ENCODE measurements around the gene SORCS3.
A peak's percentile ranks its signal among the peaks of the same experiment; 100 is the strongest.

Gene SORCS3

DNA sequence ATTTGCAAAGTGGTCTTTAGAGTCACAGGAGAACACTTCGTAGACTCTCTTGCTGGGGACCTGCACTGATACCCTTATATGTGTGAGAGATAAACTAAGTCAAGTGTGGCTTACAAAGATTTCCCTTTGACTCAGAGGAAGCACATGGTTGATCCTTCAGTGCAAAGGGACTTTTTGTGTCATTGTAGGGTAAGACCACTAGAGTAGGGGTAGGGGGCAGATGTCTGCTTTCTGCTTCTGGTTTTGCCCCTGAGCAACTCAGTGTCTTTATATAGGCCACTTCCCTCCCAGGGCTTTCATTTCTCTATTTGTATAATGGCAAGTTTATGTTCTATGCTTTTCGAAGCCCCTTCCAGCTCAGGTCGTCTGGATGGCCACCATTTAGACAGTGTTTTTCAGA is 281.7 kb downstream of the SORCS3 start:
- DNase-seq (ENCODE audit: low spot score) = no peak

DNA sequence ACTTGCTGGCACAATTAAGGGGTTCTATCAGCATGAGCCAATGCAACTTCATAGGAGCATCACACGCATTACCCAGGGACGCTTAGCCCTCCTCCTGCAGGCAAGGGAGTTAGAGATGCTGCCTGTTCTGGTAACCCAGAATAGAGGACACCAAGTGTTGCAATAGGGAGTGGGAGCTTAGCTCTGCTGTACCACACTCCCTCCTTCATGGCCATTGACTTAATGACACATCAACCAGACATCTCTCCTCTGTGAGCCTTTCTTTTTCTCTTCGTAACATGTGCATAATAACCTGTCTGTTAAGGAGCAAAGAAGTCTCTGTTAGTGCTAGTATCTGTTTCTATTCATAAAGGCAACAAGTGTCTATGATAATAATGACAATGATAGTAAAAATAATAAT is 282.4 kb downstream of the SORCS3 start:
- DNase-seq (ENCODE audit: low spot score) = no peak

DNA sequence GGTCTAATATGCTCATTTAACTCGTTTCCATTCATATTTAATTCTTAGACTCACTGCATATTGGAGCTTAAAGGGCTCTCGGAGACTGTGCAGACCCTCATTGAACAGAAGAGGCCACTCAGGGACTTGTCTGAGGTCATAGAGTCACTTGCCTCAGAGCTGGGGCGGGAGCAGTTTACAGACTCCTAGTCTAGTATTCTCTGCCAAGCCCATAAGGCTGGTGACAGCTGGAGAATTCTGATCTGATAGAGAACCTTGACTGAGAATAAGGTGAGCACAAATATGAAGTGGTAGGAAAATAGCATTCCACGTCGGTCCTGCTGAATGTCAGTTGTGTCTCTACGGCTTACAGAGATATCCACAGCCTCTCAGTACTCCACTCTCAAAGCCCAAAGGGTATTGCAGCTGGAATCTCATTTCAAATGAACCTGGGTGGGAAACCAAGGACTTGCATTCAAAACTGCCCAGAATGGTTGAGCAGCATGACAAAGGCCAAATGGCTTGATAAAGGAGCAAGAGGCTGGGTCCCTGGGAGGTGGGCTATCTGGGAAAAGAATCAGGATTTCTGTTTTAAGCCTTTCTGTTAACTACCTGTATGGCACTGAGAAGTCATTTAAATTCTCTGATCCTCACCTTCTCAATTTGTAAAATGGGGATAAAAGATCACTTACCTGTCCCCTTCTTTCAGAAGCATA is 283.2 kb downstream of the SORCS3 start:
- DNase-seq (ENCODE audit: low spot score) = no peak

DNA sequence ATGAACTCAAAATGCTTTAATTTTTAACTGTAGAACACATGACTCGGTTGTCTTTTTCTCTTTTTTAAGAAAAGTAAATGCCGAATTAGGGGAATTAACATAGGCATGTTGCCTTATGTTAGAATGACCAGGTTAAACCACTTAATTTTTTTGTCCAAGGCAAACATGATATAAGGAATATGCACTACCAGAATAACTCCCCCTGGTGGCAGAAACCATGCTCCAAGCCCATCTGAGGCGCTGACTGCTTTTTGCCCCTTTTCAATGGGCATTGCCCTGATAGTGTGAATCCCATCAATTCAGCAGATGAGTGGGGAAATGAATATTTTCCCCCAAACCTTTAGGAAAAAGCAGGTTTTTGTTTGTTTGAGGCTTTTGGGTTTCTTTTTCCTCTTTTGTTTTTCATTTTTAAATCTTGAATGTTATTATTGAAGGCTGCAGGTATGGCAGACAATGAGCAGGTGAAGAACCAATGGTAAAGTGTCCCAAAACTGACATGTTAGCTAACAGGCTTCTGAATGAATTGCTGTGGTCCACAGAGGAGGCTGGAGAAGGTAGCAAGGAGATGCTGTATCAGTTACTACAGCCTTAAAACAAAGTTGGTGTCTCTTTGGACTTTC is 284.3 kb downstream of the SORCS3 start:
- DNase-seq (ENCODE audit: low spot score) = peak; percentile 24

DNA sequence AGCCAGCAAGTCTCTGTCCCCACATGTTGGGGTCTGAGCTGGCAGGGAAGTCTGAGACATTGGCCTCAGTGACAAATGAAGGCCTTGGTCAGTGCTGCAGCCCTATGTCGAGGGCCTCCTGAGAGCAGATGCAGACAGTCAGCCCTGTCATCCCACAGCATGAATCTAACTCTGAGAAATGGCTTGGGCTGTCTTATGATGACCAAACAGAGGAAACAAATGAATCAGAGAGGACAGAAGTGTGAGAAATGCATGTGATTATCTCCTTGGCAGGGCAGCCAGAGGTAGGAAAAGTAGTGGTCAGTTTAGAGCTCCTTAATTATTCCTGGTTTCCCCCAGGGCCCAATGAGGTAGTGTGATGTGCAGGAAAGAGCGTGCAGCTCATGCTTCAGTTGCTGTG is 287.6 kb downstream of the SORCS3 start:
- no peak for DNase-seq (ENCODE audit: low spot score)

DNA sequence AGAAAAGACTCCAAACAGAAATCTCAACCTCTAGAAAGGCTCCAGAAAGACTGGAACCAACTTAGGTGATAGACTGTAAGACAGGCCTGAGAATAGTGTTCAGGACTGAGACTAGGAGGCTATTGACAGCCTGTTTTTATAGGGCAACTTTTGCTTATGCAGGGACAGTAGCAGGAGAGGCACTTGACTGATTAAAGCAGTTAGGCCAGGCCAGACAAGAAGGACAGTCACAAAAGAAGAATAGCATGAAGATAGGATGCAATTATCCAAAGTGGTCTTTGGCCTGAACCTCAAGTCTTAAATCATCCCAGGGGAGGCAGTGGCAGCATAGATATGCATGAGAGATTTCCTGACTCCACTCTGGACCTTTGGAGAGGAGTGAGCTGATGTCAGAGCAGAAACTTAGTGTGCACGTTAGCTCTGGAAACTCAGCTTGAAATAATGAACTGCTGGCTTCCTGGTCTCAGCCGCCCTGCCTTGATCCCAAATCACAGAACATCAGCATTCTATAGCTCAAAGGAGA is 290.6 kb downstream of the SORCS3 start:
- no peak for DNase-seq (ENCODE audit: low spot score)

DNA sequence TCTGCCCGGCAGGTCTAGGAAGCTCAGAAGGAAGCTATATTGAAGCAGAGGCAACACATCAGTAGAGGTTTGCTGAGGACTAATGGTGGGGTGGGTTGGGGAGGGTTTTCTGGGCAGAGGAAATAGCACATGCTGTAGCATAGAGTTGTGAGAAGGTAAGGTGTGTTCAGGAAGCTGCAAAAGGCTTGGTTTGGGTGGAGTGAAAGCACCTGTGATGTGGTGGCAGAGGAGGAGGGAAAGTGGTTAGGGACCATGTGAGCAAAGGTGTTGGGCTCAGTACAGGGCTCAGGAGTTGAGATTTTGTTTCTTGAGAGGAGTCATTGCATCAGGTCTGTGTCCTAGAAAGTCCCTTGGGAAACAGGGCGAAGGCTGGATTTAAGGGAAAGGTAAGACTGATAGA is 294.6 kb downstream of the SORCS3 start:
- DNase-seq (ENCODE audit: low spot score) = no peak

DNA sequence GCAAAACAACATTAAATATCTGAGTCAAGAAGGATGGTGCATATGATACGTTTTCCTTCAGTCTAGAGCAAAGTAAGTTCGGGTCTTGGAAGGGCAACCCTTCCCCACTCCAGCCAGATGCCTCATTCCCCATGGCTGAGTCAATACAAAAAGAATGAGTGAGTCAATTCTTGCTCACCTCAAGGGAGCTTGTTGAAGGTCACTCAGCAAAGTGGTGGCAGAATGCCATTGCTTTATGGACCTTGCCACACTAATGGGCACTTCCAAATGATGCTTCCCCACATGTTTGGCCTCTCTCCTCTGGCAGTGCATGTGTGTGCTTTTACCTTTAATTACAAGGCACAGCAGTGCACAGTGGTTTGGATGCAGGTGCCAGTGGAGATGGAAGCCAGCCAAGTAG is 296.5 kb downstream of the SORCS3 start:
- no peak for DNase-seq (ENCODE audit: low spot score)

DNA sequence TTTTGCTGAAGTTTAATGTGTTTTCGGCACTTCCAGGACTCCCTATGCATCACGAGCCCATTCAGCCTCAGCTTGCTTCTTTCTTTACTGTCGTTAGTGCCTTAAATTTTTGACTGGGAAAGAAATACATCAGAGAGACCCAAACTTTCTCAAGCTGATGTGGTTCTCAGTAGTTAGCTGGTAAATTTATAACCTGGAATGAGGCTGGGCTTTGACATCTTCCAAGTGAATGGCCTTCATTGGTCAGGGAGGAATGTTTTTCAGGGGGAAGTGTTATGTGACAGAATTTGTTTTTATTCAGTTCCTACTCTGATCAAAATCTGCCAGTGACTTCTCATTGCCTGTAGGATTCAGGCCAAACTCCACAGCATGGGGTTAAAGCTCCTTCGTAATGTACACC is 296.9 kb downstream of the SORCS3 start:
- DNase-seq (ENCODE audit: low spot score) = no peak

DNA sequence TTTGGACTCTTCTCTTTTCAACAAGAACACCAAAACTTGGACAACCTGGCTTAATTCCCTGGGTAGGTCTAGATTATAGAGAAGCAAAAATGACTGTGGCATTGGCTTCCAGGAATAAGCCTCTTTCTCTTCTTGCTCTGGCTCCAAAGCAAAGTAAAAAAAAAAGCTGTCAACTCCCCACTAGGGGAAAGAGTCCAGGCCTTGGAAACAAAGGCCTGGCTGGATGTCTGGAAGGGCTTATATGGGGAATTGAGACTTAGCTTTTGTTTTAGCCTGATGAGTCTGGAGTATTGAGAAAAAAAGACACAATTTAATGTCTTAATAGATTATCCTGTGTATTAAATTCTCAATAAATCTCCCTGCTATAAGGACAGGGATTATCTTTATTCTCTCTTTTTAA is 300.6 kb downstream of the SORCS3 start:
- no peak for DNase-seq (ENCODE audit: low spot score)

DNA sequence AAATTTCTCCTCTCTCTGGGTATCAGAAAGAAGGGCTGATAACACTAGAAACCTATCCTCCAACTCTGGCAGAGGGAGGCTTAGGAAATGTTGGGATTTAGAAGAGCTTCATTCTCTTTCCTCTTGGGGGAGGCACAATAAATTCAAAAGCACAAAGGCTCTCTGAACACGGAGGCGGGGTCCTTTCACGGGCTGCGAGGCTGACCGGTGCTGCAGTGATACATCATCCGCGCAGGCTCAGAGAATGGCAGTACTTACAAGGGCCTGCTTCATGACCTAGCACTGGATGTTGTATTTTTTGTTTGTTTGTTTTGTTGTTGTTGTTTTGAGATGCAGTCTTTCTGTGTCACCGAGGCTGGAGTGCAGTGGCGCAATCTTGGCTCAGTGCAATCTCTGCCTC is 306.2 kb downstream of the SORCS3 start:
- no peak for DNase-seq (ENCODE audit: low spot score)

DNA sequence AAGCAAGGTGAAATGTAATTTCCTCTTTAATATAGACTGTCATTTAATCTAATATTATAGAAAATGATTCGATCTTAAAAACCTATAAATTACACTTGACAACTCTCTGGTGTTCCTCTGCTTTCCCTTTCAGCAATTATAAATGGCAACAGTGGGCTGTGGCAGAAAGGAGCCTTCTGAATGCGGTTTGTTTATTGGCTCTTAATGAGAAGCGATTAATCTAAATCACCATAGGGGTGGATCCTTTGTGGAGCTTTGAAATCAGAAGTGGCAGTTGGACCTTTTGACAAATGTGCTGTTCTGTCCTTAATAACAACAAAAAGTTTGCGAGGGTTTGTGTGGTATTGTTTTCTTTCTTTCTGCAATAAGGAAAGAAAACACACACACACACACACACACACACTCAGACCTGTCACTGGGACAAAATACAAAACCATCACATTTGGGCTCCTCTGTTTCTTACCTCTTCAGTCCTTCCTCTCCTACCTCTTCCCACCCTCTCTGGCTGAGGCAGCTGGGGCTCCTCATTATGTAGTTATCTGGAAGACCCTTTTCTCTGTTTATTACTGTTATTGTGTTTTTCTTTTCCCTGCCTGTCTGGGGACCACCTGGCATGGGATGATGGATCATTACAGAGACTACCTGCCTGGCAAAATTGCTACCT is 316.2 kb downstream of the SORCS3 start:
- DNase-seq (ENCODE audit: low spot score) = no peak

DNA sequence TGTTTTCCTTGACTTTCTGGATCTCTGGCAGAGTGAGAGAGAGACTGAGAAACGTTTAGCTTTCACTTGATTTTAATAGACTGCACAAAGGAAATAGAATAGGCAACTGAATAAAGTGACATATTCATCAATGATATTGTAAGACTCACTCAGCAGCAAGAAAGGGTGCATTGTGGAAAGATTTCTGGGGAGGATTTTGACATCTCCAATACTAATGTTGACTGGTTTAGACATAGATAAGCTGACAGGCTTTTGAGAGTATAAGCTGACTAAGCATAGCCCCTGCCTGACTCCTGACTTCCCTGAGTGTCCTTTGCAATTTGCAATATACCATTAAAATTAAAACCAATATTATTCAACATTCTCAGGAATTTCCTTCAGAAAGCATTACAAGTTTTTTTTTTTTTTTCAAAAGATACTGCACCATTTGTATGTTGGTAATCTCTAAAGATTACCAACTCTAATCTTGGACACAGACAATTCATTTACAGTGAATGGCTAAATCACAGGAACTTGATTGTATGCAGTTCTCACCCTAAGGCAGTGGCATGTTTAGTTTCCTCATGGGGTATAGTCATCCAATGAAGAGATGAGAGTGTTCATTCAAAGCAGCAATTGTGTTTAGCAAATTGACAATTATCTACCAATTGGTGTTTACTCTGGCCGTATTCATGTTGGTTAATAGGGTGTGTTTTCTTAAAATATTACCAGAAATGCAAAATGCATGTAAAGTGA is 325.6 kb downstream of the SORCS3 start:
- no peak for DNase-seq (ENCODE audit: low spot score)

DNA sequence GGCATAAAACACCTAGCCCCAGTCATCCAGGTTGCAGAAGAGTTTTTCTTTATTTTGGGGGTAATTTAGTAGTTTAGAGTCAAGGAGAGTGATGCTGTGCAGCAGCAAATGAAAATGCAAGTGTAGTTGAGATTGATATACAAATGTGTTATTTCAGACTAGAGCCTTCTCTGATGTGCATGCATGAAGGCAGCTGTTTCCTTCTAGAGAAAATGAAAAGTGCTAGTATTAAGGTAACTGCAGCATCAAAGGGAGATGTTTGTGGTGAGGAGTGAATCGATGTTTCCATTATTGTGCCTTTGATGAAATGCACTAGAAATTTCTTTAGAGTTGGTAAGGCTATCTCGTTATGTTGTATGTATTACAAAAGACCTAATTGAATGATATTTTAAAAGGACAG is 339.3 kb downstream of the SORCS3 start:
- no peak for DNase-seq (ENCODE audit: low spot score)

DNA sequence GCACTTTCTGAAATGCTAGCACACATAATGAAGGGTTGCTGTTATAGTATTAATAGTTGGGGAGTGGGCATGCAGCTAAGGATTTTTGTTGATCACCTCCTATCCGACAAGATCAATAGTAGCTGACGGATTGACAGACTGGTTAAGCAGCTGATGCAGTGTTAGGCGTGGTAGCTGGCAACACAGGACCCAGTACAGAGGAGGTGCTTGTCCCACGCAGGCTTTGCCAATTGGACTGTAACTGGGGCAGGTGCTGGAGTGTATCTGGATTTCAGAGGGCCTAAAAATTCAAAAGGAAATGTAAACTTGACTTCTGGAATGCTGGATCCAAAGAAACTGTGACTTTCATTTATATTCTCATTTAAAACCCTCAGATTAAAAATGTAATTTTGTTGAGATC is 340.9 kb downstream of the SORCS3 start:
- DNase-seq (ENCODE audit: low spot score) = no peak

DNA sequence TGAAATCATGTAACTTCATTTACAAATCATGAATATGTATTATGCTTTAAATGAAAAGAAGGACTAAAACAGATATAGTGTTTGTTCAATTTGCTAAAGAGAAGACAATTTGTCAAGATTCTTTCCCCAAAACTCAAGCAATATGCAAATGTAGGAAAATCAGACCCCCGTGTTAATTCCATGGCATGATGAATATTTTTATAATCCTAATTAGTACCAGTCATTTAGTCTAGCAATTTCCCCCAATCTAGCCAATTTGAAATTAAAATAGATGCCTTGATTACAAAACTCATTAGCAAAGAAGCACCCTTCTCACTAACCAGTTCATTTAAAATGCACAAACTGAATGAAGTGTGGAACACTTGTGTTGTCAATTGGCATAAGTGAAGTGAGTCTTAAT is 347.6 kb downstream of the SORCS3 start:
- no peak for DNase-seq (ENCODE audit: low spot score)

DNA sequence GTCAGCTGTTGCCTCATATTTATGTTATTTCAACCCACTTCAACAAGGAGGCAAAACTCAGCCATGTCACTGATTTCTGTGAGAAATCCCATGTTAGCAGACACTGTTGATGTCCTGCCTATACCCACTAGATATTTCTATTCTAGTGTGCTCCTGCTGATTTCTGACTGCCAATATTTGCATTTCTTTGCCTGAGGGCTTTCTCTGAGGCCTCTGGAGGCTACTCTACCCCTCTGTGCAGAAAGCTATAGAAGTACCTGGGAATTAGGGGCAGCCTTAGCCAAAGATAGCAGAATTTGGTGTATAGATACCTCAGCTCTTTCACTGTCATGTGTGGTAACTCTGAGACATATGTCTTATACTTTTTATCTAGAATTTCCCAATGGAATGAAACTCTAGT is 348.8 kb downstream of the SORCS3 start:
- DNase-seq (ENCODE audit: low spot score) = no peak

DNA sequence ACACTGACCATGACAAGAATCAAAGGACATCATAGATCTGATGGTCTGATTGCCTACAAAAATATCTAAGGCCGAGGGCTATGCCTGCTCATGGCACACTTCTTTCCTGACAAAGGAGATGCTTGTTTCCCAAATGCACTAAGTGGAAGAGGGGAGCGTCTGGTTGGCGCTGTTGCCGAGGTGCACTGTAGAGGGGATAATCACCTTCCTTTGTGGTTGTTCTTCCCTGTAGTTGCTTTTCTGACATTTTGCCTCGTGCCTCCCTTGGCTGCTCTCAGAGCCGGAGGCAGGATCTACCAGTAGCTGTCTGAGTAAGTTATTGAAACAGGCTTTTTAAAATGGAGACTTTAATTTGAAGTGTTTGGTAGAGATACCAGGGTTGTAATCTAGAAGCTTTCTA is 352.0 kb downstream of the SORCS3 start:
- DNase-seq (ENCODE audit: low spot score) = no peak

DNA sequence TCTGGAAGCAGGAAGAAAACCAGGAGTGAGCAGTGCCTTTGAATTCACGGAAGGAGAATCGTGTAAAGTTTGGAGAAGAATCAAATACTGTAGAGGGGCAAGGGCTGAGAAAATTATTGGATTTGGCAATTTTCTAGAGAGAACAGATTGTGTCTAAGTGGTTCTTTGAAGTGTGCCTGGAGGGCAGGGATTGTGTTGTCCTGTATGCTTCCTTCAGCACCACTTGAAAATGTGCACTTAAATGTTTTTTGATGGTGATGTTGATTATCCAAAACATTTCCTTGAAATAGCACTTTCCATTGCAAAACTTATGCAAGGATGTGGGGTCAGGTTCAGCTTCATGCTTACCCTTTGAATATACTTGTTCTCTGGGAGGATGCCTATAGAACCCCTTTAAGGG is 360.2 kb downstream of the SORCS3 start:
- DNase-seq (ENCODE audit: low spot score) = no peak

DNA sequence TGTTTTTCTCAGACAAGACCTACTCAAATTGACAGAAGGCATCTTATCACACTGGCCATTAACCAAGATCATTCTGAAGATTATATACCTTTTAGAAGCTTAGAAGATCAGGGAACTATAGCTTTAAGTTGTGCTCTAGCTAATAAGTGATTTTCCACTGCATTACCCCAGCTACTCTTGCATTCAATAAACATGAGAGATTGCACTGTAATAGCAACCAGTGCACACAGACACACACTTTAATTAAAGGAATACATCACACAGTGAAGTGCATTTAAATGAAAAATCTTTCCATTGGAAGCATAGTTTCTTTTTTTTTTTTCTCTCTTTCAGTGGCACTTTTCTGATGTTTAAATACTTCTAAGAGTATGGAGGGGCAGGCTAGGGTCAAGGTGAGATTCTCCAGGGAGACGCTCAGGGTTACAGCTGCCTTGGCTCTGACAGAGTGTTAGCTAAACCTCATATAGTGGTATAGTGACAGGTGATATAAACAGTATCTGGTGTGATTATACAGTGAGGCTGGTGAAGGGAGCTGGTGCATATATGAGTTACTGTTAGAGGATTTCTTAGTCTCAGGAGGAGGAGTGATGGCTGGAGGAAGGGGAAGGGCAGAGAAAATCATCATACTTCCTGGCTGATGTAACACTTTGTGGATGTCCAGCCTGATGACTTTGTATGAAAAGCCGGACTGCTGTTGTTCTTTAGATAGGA is 369.5 kb downstream of the SORCS3 start:
- DNase-seq (ENCODE audit: low spot score) = no peak

DNA sequence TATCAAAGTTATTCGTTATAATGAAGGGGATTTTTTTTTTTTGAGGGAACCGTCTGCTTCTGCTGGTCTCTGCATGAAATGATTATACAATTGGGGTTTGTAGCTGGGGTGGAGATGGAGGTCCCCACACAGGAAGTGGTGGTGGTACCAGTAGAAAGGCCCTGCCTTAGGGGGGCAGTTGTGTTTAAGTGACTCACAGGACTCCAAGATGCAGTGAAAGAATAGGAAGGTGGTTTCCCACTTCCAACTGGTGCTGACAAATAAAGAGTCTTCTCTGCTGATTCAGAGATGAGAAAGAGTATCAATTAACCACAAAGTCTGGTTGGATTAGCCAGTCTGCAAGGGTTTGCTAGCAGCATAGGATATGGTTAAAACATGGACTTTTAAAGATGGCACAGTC is 376.0 kb downstream of the SORCS3 start:
- no peak for DNase-seq (ENCODE audit: low spot score)

DNA sequence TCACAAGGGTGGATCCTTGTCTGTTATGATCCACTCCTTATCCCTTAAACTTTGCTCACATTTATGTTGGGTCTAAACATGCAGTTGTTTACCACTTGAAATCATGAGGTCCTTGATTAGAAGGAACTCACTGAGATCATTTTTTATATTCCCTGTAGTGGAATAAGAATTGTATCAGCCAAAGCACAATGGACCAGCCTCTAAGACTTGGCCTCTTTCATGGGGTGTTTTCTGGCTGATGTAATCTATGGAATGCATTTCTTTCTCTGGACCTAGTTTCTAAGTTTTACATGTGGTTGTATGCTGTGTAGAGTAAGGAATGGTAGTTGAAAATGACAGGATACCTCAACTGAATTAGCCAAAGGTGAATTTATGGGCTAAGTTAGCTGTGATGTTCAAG is 376.6 kb downstream of the SORCS3 start:
- DNase-seq (ENCODE audit: low spot score) = no peak
